ENCODE results near the gene CARD10. TPM values are rescaled to one million over a fixed set of nuclear protein-coding genes. Genes with fewer than 3 reads are reported as not detected.

The CARD10 gene
- total RNA-seq, 4 donors from 2014 or later: 4.0 to 14.0 (median 9.9) TPM

DNA sequence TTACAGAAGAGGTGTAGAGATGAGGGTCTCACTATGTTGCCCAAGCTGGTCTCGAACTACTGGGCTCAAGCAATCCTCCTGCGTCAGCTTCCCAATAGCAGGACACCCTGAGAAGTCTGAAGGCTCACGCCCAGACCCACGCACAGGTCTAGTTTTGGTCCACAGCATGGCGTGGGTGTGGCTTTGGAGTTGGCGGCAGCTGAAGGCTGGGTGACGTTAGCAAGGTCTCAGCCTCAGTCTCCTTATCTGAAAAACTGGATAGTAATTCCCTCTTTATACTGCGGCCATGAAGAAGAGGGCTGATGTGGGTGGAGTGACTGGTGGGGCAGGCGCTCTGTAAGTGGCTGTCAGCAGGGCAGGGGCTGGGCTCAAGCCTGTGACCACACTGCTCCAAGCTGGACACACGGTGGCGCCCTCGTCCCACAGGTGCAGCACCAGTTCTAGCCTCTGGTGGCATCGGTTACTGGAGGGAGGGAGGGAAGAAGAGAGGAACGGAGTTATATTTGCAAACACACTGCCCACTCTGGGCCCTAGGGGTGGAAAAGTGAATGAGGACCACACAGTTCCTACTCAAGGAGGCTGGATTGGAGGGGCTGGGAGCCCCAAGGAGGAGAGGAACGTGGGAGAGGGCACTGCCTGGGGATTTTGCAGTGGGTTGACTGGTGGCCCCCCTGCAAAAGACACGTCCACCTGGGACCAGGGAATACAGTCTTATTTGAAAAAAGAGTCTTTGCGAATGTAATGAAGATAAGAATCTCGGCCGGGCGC, 19.6 kb upstream of the CARD10 start:
- Histone ChIP-seq H3K36me3 (no peaks in the 10 kb centered on the region), H3K4me3 (peak overlapping the region in 1 of 2 donors; percentile 12), H3K4me1 (peaks cover 0 to 11% (median 0%) of the 10 kb centered on the region in 3 donors), H3K27me3 (peaks cover 25% of the 10 kb centered on the region), H3K9me3 (no peaks in the 10 kb centered on the region), H3K27ac (peak overlapping the region in 1 of 4 donors; percentile 31)
- TF ChIP-seq POLR2AphosphoS5 (IDR thresholded peaks at IDR 0.05): no peak
- TF ChIP-seq, protein P1, sequence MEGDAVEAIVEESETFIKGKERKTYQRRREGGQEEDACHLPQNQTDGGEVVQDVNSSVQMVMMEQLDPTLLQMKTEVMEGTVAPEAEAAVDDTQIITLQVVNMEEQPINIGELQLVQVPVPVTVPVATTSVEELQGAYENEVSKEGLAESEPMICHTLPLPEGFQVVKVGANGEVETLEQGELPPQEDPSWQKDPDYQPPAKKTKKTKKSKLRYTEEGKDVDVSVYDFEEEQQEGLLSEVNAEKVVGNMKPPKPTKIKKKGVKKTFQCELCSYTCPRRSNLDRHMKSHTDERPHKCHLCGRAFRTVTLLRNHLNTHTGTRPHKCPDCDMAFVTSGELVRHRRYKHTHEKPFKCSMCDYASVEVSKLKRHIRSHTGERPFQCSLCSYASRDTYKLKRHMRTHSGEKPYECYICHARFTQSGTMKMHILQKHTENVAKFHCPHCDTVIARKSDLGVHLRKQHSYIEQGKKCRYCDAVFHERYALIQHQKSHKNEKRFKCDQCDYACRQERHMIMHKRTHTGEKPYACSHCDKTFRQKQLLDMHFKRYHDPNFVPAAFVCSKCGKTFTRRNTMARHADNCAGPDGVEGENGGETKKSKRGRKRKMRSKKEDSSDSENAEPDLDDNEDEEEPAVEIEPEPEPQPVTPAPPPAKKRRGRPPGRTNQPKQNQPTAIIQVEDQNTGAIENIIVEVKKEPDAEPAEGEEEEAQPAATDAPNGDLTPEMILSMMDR (IDR thresholded peaks at IDR 0.05): peak in 3 of 4 experiments; percentile 97 to 99 (median 99)
- 17 to 33% methylated on average over 3 to 13 of the region's 20 CpGs for whole genome bisulfite sequencing, 2 donors (ENCODE audit: low coverage in 1 of 2)
- ATAC-seq: peak; percentile 99

DNA sequence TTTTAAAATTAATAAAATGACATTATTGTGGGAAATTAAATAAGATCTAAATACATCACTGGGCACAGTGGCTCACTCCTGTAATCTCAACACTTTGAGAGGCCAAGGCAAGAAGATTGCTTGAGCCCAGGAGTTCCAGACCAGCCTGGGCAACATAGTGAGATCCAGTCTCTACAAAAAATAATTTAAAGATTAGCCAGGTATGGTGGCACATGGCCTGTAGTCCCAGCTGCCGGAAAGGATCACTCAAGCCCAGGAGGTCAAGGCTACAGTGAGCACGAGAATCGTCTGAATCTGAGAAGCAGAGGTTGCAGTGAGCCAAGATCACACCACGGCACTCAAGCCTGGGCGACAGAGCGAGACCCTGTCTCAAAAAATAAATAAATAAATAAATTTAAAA, 15.9 kb upstream of the CARD10 start:
- peaks cover 18% of the 10 kb centered on the region for H3K27me3 ChIP-seq
- no peaks in the 10 kb centered on the region for H3K9me3 ChIP-seq
- TF ChIP-seq EP300 (IDR thresholded peaks at IDR 0.05): no peak
- TF ChIP-seq, protein P1 (IDR thresholded peaks at IDR 0.05): no peak
- no peak for TF ChIP-seq POLR2AphosphoS5 (IDR thresholded peaks at IDR 0.05)
- TF ChIP-seq POLR2A (IDR thresholded peaks at IDR 0.05): no peak
- H3K4me3 ChIP-seq: no peak overlapping the region
- H3K36me3 ChIP-seq: no peaks in the 10 kb centered on the region
- ATAC-seq: no peak
- H3K4me1 ChIP-seq: peaks cover 0 to 11% (median 0%) of the 10 kb centered on the region in 3 donors
- H3K27ac ChIP-seq: no peak overlapping the region
- 89 to 94% methylated on average over 5 to 6 of the region's 6 CpGs for WGBS, 2 donors (ENCODE audit: low coverage in 1 of 2)

DNA sequence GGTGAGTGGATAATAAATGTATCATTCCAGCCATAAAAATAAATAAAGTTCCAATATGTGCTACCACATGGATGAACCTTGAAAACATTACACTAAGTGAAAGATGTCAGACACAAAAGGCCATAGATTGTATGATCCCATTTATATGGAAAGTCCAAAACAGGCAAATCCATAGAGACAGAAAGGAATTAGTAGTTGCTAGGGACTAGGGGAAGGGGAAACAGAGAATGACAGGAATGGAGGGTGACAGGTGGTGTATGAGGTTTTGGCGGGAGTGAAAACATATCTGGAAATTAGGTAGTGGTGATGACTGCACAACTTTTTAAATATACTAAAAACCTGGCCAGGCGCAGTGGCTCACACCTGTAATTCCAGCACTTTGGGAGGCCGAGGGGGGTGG, 15.2 kb upstream of the CARD10 start:
- whole genome bisulfite sequencing, 2 donors (ENCODE audit: low coverage in 1 of 2): 80 to 84% methylated on average over 1 to 3 of the region's 3 CpGs

DNA sequence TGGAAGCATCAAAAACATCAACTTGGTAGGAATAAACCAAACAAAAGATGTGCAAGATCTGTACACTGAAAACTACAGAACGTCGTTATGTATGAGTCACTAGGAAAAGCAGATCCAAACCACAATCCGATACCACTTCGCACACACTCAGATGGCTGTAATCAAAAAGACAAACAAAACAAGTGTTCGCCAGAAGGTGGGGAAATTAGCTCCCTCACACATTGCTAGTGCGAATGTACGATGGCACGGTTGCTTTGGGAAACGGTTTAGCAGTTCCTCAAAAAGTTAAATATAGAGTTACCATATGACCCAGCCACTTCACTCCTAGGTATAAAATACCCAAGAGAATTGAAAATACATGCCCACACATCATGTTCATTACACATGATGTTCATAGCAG, 14.8 kb upstream of the CARD10 start:
- Histone ChIP-seq H3K4me3 (no peak overlapping the region), H3K27ac (no peak overlapping the region), H3K4me1 (peaks cover 0 to 7% (median 0%) of the 10 kb centered on the region in 3 donors), H3K27me3 (peaks cover 19% of the 10 kb centered on the region), H3K9me3 (no peaks in the 10 kb centered on the region), H3K36me3 (no peaks in the 10 kb centered on the region)
- WGBS, 2 donors (ENCODE audit: low coverage in 1 of 2): 56 to 64% methylated on average over 8 to 9 of the region's 9 CpGs
- ATAC-seq: no peak
- TF ChIP-seq POLR2A (IDR thresholded peaks at IDR 0.05): no peak
- TF ChIP-seq, protein P1 (IDR thresholded peaks at IDR 0.05): no peak
- no peak for TF ChIP-seq POLR2AphosphoS5 (IDR thresholded peaks at IDR 0.05)
- no peak for TF ChIP-seq EP300 (IDR thresholded peaks at IDR 0.05)

More for the DNA sequence above, 15.2 kb upstream of the CARD10 start:
- ATAC-seq: no peak
- no peak overlapping the region for H3K27ac ChIP-seq
- peaks cover 19% of the 10 kb centered on the region for H3K27me3 ChIP-seq
- peaks cover 0 to 11% (median 0%) of the 10 kb centered on the region in 3 donors for H3K4me1 ChIP-seq
- no peaks in the 10 kb centered on the region for H3K9me3 ChIP-seq
- H3K36me3 ChIP-seq: no peaks in the 10 kb centered on the region
- TF ChIP-seq, protein P1 (IDR thresholded peaks at IDR 0.05): no peak
- TF ChIP-seq POLR2AphosphoS5 (IDR thresholded peaks at IDR 0.05) (no peak), POLR2A (IDR thresholded peaks at IDR 0.05) (no peak), EP300 (IDR thresholded peaks at IDR 0.05) (no peak)
- no peak overlapping the region for H3K4me3 ChIP-seq
